G401 (cell line): ENCODE data around the gene THAP4. TPM values are rescaled to one million over a fixed set of nuclear protein-coding genes. Genes with fewer than 3 reads are reported as not detected.
"Not testable (repeated sequence)": the region's sequence is repeated elsewhere in the genome, so short reads cannot be mapped to it uniquely, and the experiment has no call there.

ENCODE experiments used
- DNase-seq: peaks from one replicate; pipeline ENCODE4 v3.0.0-alpha.2; 2015; ENCODE audit warnings: low spot score
- in situ Hi-C: cut with HindIII; loops from 2 replicates; pipeline ENCODE4 v1.10.0; 2016; ENCODE audit warnings: low sequenced_read_pairs, mixed read lengths
- total RNA-seq: library from RNA; depleted of rRNA; stranded (reverse); fragments of >200 nt; shearing (Covaris generic); gene quantifications from 2 replicates; pipeline ENCODE4 v1.2.3, GENCODE V29; 2014

THAP4 gene
- total RNA-seq, 1 experiment from 2014 or later: 86.2 TPM

DNA sequence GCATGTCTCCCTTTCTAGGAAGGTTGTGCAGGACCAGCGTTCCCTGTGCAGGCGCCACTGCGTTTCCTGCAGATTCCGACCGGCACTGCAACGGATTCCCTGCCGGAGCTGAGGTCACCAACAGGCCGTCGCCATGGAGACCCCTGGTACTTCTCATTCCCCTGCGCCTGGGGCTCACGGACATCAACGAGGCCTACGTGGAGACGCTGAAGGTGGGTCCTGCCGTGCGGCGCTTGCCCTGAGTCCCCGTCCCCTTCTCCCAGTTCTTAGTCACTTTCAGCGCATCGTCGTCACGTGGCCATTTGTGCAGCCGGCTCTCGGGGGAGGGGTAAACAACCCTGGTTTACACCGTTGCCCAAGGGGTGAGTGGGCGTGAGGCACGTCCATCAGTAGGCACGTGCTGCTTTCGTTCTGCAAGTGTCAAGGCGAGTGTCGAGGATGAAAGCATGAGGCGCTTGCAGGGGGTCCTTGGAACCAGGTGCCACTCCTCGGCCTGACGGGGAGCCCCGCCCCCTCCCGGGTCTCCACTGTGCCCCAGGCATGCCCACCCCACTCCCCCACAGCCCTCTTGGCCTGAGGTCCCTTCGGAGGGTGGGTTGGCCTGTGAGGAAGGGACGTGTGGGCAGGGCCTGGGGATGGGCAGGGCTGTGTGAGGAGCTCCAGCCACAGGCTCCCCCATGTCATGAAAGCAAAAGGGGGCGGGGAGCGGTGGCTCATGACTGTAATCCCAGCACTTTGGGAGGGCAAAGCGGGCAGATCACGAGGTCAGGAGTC lies 29.9 kb upstream of the THAP4 start:
- no peak for DNase-seq
- in situ Hi-C loops: no loop called here

DNA sequence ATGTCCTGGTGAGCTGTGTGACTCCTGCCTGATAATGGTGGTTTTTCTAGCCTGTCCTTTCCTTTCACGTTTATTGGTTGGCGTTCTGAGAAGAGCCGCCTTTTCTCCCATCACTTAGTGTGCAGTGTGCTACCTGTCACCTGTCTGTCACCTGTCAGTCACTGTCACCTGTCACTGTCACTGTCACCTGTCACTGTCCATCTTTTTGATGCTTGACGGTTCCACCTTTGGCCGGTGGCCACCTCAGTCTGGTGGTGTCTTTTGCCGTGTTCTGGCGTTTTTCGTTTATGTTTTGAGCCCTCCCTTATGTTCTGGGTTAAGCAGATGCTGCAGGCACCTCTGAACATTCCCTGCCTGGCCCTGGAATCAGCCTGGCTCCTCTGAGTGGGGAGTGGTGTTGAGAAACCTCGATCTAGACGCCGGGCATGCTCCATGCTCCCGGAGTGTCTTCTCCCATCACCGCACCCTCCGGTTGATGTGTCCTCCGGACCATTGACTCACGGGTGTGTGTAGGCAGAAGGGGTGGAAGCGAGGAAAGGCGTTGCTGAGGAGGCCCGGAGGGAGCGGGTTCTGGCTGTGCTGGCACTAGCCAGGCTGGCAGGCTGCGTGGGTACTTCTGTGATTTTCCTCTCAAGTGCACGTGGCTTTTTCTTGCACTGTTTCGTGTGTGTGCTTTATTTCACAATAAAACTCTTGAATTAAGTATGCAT lies 28.9 kb upstream of the THAP4 start:
- DNase-seq: no peak
- in situ Hi-C loops: no loop called here

GRCh38 chr2:241662731-241663130 lies 25.8 kb upstream of the THAP4 start:
- DNase-seq, in situ Hi-C loops: not testable (repeated sequence)

- no peak for DNase-seq
- in situ Hi-C loops: no loop called here
These were observed 23.7 kb upstream of the THAP4 start for GRCh38 chr2:241660593-241661213.

DNA sequence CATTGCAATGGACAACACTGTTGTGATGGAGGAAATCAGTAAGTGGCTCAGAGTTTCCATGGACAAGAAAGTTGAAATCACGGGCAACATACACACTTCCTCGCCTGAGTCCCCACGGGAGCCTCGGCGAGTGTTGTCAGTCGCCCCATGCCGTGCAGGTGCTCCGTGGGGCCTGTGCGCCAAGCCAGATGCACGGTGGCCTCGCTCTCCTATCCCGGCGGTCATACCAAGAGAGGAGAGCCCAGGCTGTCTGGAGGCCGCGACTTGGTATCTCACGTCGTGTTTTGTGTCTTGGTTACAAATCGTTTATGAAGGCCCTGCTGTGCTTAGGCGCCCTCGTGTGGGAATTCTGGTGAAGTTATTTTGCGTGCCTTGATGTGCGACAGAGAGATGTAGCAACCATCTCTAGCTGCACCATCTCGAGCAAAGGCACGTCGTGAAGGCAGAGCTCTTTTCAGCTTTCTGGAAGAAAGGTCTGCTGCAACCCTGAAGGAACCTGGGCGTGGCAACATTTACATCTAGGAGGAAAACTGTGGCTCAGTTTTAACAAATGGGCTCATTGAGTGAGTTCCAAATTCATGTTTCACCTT lies 22.3 kb upstream of the THAP4 start:
- in situ Hi-C loops: no loop called here

GRCh38 chr2:241658296-241658695 lies 21.3 kb upstream of the THAP4 start:
- in situ Hi-C loops: no loop called here
- DNase-seq: no peak

More for the DNA sequence above, 22.3 kb upstream of the THAP4 start:
- peak; percentile 89 for DNase-seq

DNA sequence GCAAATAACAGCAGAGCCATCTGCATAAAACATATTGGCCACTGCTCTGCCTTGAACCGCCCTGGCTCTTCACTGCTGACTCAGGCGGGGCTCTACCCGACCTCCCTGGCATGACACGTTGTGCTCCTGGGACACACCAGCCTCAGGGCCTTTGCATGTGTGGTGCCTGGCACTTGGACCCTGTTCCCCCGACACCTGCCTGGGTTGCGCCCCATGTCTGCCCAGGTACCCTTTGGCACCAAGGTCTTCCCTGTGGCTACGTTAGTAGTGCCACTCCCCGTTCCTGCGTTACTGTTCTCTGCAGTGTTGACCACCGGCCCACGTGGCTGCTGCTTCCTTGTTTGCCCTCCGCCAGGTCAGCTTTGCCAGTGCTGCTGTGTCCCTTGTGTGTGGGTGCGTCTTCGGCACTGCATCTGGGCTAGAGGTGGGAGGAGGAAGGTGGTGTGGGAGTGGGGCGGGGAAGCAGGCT lies 20.9 kb upstream of the THAP4 start:
- DNase-seq: no peak
- in situ Hi-C loops: no loop called here

- no peak for DNase-seq
- in situ Hi-C loops: no loop called here
These were observed 19.3 kb upstream of the THAP4 start for GRCh38 chr2:241656190-241656741.

DNA sequence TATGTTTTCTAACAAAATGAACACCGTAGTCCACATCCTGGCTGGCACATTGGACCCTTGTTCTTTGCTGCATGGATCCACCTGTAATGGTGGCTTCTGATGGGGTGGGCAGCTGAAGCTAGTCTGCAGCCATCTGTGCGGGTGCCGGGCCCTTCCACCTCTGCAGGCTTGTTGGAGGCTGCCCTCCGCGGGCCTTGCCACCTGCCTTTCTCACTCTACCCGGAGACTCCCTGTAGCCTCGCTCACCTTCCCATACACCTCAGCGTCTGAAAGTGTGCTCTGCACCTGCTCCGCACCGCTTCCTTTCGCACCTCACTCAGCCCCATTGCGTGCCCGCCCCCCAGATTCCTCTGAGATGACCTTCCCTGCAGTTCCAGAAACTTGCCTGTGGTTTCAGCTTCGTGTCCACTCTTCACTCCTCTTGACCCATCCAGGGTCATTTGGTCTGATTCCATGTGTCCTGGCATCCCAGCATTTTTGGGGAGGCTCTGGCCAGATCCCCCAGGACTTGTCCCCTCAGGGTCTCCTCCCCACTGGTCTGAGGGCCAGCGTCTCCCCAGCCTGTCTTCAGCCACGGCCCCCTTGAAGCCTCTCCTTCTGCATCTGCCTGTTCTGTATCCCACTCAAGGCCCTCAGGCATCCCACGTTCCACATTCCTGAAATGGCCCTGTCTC lies 18.7 kb upstream of the THAP4 start:
- no peak for DNase-seq
- in situ Hi-C loops: no loop called here

GRCh38 chr2:241654551-241654950 lies 17.6 kb upstream of the THAP4 start:
- in situ Hi-C loops: no loop called here
- DNase-seq: no peak

GRCh38 chr2:241653210-241653750 lies 16.3 kb upstream of the THAP4 start:
- no peak for DNase-seq
- in situ Hi-C loops: no loop called here

DNA sequence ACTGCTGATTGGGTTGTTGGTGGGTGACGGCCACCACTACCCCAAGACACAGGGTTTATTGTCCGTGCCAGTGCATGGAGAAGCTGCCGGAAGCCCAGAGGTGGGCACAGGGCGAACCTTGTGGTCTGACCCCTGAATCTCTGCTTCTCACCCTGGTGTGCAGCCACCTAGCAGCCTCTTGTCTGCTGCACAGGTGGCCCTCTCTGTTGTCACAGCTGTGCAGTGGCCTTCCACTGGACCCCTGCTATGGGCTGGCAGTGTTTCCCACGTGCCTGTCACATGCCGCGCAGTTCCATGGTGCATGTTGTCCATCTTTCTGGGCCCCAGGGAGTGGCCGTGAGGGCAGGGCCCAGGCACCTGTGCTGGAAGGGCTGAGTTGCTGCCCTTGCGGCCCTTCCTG lies 15.8 kb upstream of the THAP4 start:
- in situ Hi-C loops: no loop called here
- DNase-seq: no peak

GRCh38 chr2:241652142-241652541 lies 15.2 kb upstream of the THAP4 start:
- in situ Hi-C loops: no loop called here

GRCh38 chr2:241649927-241650326 lies 13.0 kb upstream of the THAP4 start:
- in situ Hi-C loops: no loop called here
- DNase-seq: no peak

More at GRCh38 chr2:241652142-241652541, 15.2 kb upstream of the THAP4 start:
- no peak for DNase-seq

- peak; percentile 44 for DNase-seq
- in situ Hi-C loops: no loop called here
These were observed 12.4 kb upstream of the THAP4 start for GRCh38 chr2:241649404-241649803.

- in situ Hi-C loops: no loop called here
These were observed 11.5 kb upstream of the THAP4 start for GRCh38 chr2:241648453-241648852.

GRCh38 chr2:241645915-241646645 lies 9.1 kb upstream of the THAP4 start:
- in situ Hi-C loops: no loop called here

More at GRCh38 chr2:241648453-241648852, 11.5 kb upstream of the THAP4 start:
- DNase-seq: no peak

More at GRCh38 chr2:241645915-241646645, 9.1 kb upstream of the THAP4 start:
- no peak for DNase-seq
